PC-3 (cell line): ENCODE results near the gene GRB10. TPM values are rescaled to one million over a fixed set of nuclear protein-coding genes. Genes with fewer than 3 reads are reported as not detected.

Experiments used
- ATAC-seq: fragments of 200-7000 bp; cut with Tn5 transposase; 2 replicates; pipeline ENCODE4 v1.9.1; 2020; ENCODE audit warnings: mild to moderate bottlenecking, moderate library complexity
- BruUV-seq: library from RNA; stranded (reverse); fragments of 400-500 nt; replicated peaks from 2 replicates; lab custom pipeline; 2021; lab: Mats Ljungman, UMichigan
- CTCF ChIA-PET: fragments of 300-600 bp; sonication (Branson Sonifier 250); formaldehyde crosslinking; loops from one replicate; lab custom pipeline; 2022; ENCODE audit warnings: antibody characterized with exemption; lab: Charles Lee
- POLR2A ChIA-PET: fragments of 300-600 bp; sonication (Branson Sonifier 250); formaldehyde crosslinking; loops from one replicate; lab custom pipeline; 2022; ENCODE audit warnings: antibody characterized with exemption; ENCODE audit not compliant: unreplicated experiment; lab: Charles Lee
- DNase-seq: peaks from one replicate; pipeline ENCODE4 v3.0.0-alpha.2; 2015
- H2AFZ ChIP-seq: fragments of 300-600 bp; sonication (generic); 2 replicates; pipeline ENCODE4 v1.6.0; 2016; ENCODE audit warnings: antibody characterized with exemption, low read length
- H3F3A ChIP-seq: fragments of 300-600 bp; sonication (generic); one replicate; pipeline ENCODE4 v1.6.0; 2017; ENCODE audit warnings: antibody characterized with exemption, low read length, control low read depth, mild to moderate bottlenecking; ENCODE audit not compliant: unreplicated experiment
- H3K27ac ChIP-seq: fragments of 300-600 bp; sonication (generic); 2 replicates; pipeline ENCODE4 v1.5.1; 2016; ENCODE audit warnings: mild to moderate bottlenecking, low read length
- H3K27me3 ChIP-seq: fragments of 300-600 bp; sonication (generic); 2 replicates; pipeline ENCODE4 v1.6.1; 2016; ENCODE audit warnings: low read length, mixed read lengths
- H3K36me3 ChIP-seq: fragments of 300-600 bp; sonication (generic); 2 replicates; pipeline ENCODE4 v1.6.1; 2016; ENCODE audit warnings: low read depth, mixed run types, low read length, mixed read lengths
- H3K4me1 ChIP-seq: fragments of 300-600 bp; sonication (generic); 2 replicates; pipeline ENCODE4 v1.5.1; 2016; ENCODE audit warnings: low read length; ENCODE audit not compliant: insufficient read depth
- H3K4me2 ChIP-seq: fragments of 300-600 bp; sonication (generic); 2 replicates; pipeline ENCODE4 v1.6.0; 2016; ENCODE audit warnings: low read length
- H3K4me3 ChIP-seq: fragments of 300-600 bp; sonication (generic); 2 replicates; pipeline ENCODE4 v1.5.1; 2016; ENCODE audit warnings: mild to moderate bottlenecking, low read length, mixed read lengths
- H3K79me2 ChIP-seq: fragments of 300-600 bp; sonication (generic); 2 replicates; pipeline ENCODE4 v1.6.1; 2017; ENCODE audit warnings: low read length, mixed read lengths
- H3K9ac ChIP-seq: fragments of 300-600 bp; sonication (generic); 2 replicates; pipeline ENCODE4 v1.6.0; 2016; ENCODE audit warnings: mild to moderate bottlenecking, low read length
- H3K9me2 ChIP-seq: fragments of 300-600 bp; sonication (generic); replicated peaks from 2 replicates; pipeline ENCODE4 v1.6.1; 2016; ENCODE audit warnings: mixed run types, low read length, mixed read lengths
- H3K9me3 ChIP-seq: fragments of 300-600 bp; sonication (generic); 2 replicates; pipeline ENCODE4 v1.6.1; 2016; ENCODE audit warnings: low read length, mixed read lengths
- H4K20me1 ChIP-seq: fragments of 300-600 bp; sonication (generic); 2 replicates; pipeline ENCODE4 v1.6.1; 2016; ENCODE audit warnings: low read length, mixed read lengths
- EZH2 ChIP-seq: fragments of 300-600 bp; sonication (generic); IDR thresholded peaks from one replicate; pipeline ENCODE4 v1.6.1; 2017; ENCODE audit warnings: antibody characterized with exemption, mild to moderate bottlenecking, low read length; ENCODE audit not compliant: unreplicated experiment
- EZH2phosphoT487 ChIP-seq: fragments of 300-600 bp; sonication (generic); IDR thresholded peaks from 2 replicates; pipeline ENCODE4 v1.6.1; 2018; ENCODE audit warnings: mild to moderate bottlenecking, antibody characterized with exemption, low read length, borderline replicate concordance
- intact Hi-C: fragments of 100-400 bp; cut with micrococcal nuclease; formaldehyde crosslinking; loops from 2 replicates; pipeline ENCODE4 v1.9.0; 2023
- total RNA-seq: library from RNA; depleted of rRNA; stranded (reverse); fragments of >200 nt; gene quantifications from 2 replicates; pipeline ENCODE4 v1.2.3, GENCODE V29; 2014
- TF ChIP-seq, protein P1 (sequence below): fragments of 300-600 bp; sonication (generic); conservative IDR thresholded peaks from 2 replicates; pipeline ENCODE4 v1.5.1; 2017; ENCODE audit warnings: antibody characterized with exemption, low read depth, mild to moderate bottlenecking, low read length

Gene GRB10
- total RNA-seq, 1 experiment from 2014 or later: 61.3 TPM

DNA sequence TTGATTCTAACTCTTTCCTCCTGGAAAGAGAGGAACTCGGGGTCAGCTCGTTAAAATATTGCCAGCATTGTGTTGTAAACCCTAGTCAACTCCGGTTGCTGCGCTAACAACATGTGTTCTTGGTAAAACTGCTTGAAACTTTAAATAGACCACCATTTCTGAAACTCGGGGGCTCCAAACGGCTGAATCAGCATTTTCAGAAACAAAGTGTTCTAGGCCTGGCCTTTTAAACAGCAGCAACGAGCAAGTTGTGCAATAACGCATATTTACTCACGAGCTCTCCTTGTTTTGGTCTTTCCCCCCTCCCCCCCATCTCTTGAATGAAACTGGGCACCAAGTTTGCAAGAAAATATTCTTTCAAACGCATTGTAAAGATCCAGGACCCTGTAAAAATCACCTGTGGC, 9.2 kb upstream of the GRB10 start:
- intact Hi-C loops: loop anchor here (2.0 to 5.0 kb wide), 3 partner anchors 77 to 255 kb away; no protein-coding TSS in a partner anchor
- Histone ChIP-seq H2AFZ (0 out of 2 replicates have a peak overlapping the region, but pooled peaks have one; percentile 13), H3K36me3 (peaks cover 11% of the 10 kb centered on the region; the same call in 1 of the 2 replicates), H3K4me1 (peaks cover 15% of the 10 kb centered on the region), H3K9me3 (no peaks in the 10 kb centered on the region), H3F3A (no peaks in the 10 kb centered on the region), H3K4me2 (peak overlapping the region; percentile 95), H3K79me2 (peaks cover 56% of the 10 kb centered on the region), H3K9me2 (no peaks in the 10 kb centered on the region), H3K27ac (peak overlapping the region; percentile 29), H3K27me3 (no peaks in the 10 kb centered on the region), H4K20me1 (peaks cover 53% of the 10 kb centered on the region), H3K9ac (peak overlapping the region; percentile 79), H3K4me3 (peak overlapping the region; percentile 83)
- ChIA-PET POLR2A (no interaction called here), CTCF (no interaction called here)
- TF ChIP-seq EZH2phosphoT487 (no peak), EZH2 (no peak)
- TF ChIP-seq, protein P1, sequence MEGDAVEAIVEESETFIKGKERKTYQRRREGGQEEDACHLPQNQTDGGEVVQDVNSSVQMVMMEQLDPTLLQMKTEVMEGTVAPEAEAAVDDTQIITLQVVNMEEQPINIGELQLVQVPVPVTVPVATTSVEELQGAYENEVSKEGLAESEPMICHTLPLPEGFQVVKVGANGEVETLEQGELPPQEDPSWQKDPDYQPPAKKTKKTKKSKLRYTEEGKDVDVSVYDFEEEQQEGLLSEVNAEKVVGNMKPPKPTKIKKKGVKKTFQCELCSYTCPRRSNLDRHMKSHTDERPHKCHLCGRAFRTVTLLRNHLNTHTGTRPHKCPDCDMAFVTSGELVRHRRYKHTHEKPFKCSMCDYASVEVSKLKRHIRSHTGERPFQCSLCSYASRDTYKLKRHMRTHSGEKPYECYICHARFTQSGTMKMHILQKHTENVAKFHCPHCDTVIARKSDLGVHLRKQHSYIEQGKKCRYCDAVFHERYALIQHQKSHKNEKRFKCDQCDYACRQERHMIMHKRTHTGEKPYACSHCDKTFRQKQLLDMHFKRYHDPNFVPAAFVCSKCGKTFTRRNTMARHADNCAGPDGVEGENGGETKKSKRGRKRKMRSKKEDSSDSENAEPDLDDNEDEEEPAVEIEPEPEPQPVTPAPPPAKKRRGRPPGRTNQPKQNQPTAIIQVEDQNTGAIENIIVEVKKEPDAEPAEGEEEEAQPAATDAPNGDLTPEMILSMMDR: no peak
- peak; percentile 23 for DNase-seq
- BruUV-seq: TSS peak; percentile 50
- no peak for ATAC-seq

DNA sequence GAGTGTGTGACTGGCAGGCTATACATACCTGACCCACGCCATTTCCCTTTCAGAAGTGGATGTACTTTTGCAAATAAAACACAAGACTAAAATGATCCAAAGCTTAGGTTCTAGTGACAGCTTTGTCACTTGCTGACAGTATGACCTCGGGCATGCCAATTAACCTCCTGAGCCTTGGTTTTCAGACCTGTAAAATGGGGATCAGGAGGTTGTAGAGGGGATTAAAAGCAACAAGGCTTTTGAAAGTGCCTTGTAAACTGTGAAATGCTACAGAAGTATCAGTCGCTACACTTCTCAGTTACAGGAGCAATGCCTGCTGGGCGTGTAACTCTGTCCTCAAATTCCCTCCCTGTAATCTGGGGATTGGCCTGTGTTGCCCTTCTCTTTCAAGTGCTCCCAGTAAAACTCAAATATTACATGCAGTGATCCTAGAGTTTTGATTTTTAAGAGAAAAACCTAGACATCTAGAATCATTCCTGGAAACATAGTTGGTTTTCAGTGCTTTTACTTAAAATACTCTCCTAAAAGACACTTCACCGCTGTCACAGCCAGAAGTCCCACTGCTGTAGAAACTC, 8.8 kb upstream of the GRB10 start:
- H3K4me1 ChIP-seq: peaks cover 15% of the 10 kb centered on the region
- no peaks in the 10 kb centered on the region for H3K9me3 ChIP-seq
- peak overlapping the region; percentile 95 for H3K4me2 ChIP-seq
- intact Hi-C loops: loop anchor here (2.0 to 5.0 kb wide), 3 partner anchors 77 to 256 kb away; no protein-coding TSS in a partner anchor
- no peaks in the 10 kb centered on the region for H3F3A ChIP-seq
- H3K79me2 ChIP-seq: peaks cover 61% of the 10 kb centered on the region
- peaks cover 11% of the 10 kb centered on the region; the same call in 1 of the 2 replicates for H3K36me3 ChIP-seq
- no peak for DNase-seq
- no peak for ATAC-seq
- H3K9me2 ChIP-seq: no peaks in the 10 kb centered on the region
- CTCF ChIA-PET: no interaction called here
- H3K4me3 ChIP-seq: peak overlapping the region; percentile 83
- BruUV-seq: no TSS peak
- H3K9ac ChIP-seq: peak overlapping the region; percentile 79
- no peaks in the 10 kb centered on the region for H3K27me3 ChIP-seq
- no peak overlapping the region for H2AFZ ChIP-seq
- no peak overlapping the region for H3K27ac ChIP-seq
- TF ChIP-seq EZH2 (no peak), EZH2phosphoT487 (no peak)
- POLR2A ChIA-PET: no interaction called here
- peaks cover 58% of the 10 kb centered on the region for H4K20me1 ChIP-seq

DNA sequence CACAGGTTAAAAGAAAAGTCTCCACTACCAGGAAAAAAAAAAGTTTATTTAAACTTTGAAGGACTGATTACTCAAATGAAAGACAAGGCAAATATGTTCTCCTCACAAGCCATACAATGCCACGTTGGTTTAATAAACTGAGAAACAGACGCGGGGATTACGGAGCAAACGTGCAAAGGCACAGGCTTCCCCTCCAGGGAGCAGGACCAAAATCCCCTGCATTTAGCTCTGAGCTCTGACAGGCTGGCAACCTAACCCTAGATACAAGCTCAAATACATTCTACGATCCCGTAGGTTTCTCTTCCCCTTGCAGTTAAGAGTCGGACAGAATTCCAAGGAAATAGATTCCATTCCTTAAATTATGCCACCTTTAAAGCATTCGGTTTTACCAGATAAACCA, 7.7 kb upstream of the GRB10 start:
- intact Hi-C loops: loop anchor here (2.0 to 5.0 kb wide), 3 partner anchors 78 to 257 kb away; no protein-coding TSS in a partner anchor
- ATAC-seq (no peak), DNase-seq (no peak)
- ChIA-PET CTCF (no interaction called here), POLR2A (no interaction called here)
- H3K4me3 ChIP-seq: peak overlapping the region; percentile 83; the same call in 1 of the 2 replicates
- no peaks in the 10 kb centered on the region for H3K9me2 ChIP-seq
- H3K27me3 ChIP-seq: no peaks in the 10 kb centered on the region
- peaks cover 15% of the 10 kb centered on the region for H3K4me1 ChIP-seq
- TF ChIP-seq, protein P1: no peak
- TF ChIP-seq EZH2 (no peak), EZH2phosphoT487 (no peak)
- H3K36me3 ChIP-seq: peaks cover 11% of the 10 kb centered on the region; the same call in 1 of the 2 replicates
- no peak overlapping the region for H2AFZ ChIP-seq
- peaks cover 66% of the 10 kb centered on the region for H4K20me1 ChIP-seq
- H3K27ac ChIP-seq: no peak overlapping the region
- H3K9ac ChIP-seq: no peak overlapping the region
- H3F3A ChIP-seq: no peaks in the 10 kb centered on the region
- peak overlapping the region; percentile 95 for H3K4me2 ChIP-seq
- no peaks in the 10 kb centered on the region for H3K9me3 ChIP-seq
- peaks cover 72% of the 10 kb centered on the region for H3K79me2 ChIP-seq
- no TSS peak for BruUV-seq
